HG03025 (cell line): ENCODE data around the gene TRAPPC12.
A peak's percentile ranks its signal among the peaks of the same experiment; 100 is the strongest.
"Not testable (repeated sequence)": the region's sequence is repeated elsewhere in the genome, so short reads cannot be mapped to it uniquely, and the experiment has no call there.

Experiments
- ATAC-seq: cut with Tn5 transposase; IDR thresholded peaks from one replicate; pipeline ENCODE4 v1.9.1; 2021; ENCODE audit warnings: mild to moderate bottlenecking, moderate library complexity; ENCODE audit not compliant: unreplicated experiment, low FRiP score

Gene TRAPPC12

GRCh38 chr2:3494984-3495666 is 115.6 kb downstream of the TRAPPC12 start:
- no peak for ATAC-seq

GRCh38 chr2:3496708-3497080 is 117.2 kb downstream of the TRAPPC12 start:
- not testable (repeated sequence) for ATAC-seq

GRCh38 chr2:3498783-3499394 is 119.4 kb downstream of the TRAPPC12 start:
- ATAC-seq: no peak

- no peak for ATAC-seq
These were observed 120.9 kb downstream of the TRAPPC12 start for GRCh38 chr2:3500326-3500899.

GRCh38 chr2:3503046-3503445 is 123.6 kb downstream of the TRAPPC12 start:
- ATAC-seq: no peak

- ATAC-seq: no peak
These were observed 124.0 kb downstream of the TRAPPC12 start for GRCh38 chr2:3503483-3503882.

GRCh38 chr2:3504741-3505140 is 125.2 kb downstream of the TRAPPC12 start:
- ATAC-seq: no peak

- no peak for ATAC-seq
These were observed 126.3 kb downstream of the TRAPPC12 start for GRCh38 chr2:3505771-3506170.

- ATAC-seq: no peak
These were observed 132.6 kb downstream of the TRAPPC12 start for GRCh38 chr2:3512086-3512485.

- ATAC-seq: no peak
These were observed 133.7 kb downstream of the TRAPPC12 start for GRCh38 chr2:3513026-3513810.

GRCh38 chr2:3515438-3515837 is 135.9 kb downstream of the TRAPPC12 start:
- ATAC-seq: not testable (repeated sequence)

- no peak for ATAC-seq
These were observed 137.3 kb downstream of the TRAPPC12 start for GRCh38 chr2:3516831-3517230.

GRCh38 chr2:3517948-3518495 is 138.5 kb downstream of the TRAPPC12 start:
- ATAC-seq: no peak

GRCh38 chr2:3518496-3519254 is 139.2 kb downstream of the TRAPPC12 start:
- peak; percentile 74 for ATAC-seq

GRCh38 chr2:3519255-3520205 is 140.0 kb downstream of the TRAPPC12 start, which contains the start of gene ADI1:
Gene ADI1, minus strand, starts transcription at chr2:3519531. Its CDS starts 44 bp downstream, at chr2:3519487.
- peak; percentile 61 for ATAC-seq

- no peak for ATAC-seq
These were observed 141.1 kb downstream of the TRAPPC12 start for GRCh38 chr2:3520591-3520990.

- ATAC-seq: no peak
These were observed 143.5 kb downstream of the TRAPPC12 start for GRCh38 chr2:3522961-3523421.

GRCh38 chr2:3523551-3524041 is 144.1 kb downstream of the TRAPPC12 start:
- no peak for ATAC-seq

GRCh38 chr2:3526871-3527270 is 147.4 kb downstream of the TRAPPC12 start:
- ATAC-seq: no peak
